Aortic smooth muscle cell (primary cell): ENCODE data around the gene REXO5. TPM values are rescaled to one million over a fixed set of nuclear protein-coding genes. Genes with fewer than 3 reads are reported as not detected.

Source experiments
- total RNA-seq: library from RNA; depleted of rRNA; stranded (reverse); fragments of >200 nt; gene quantifications from 2 replicates; pipeline ENCODE4 v1.2.3, GENCODE V29; 2014

Gene REXO5
- total RNA-seq = 8.6 and 10.8 TPM in 2 replicates

GRCh38 chr16:20806168-20807050, at the start of gene REXO5, which contains the start of gene ERI2:
Gene REXO5 (plus strand): TSS chr16:20806527. CDS start chr16:20806954, 427 bp downstream.
Gene ERI2 (minus strand): TSS chr16:20806472. CDS start chr16:20806430, 42 bp downstream.

GRCh38 chr16:20763461-20764232, 42.7 kb upstream of the REXO5 start, which contains the start of gene ACSM3:
Gene ACSM3 (plus strand): TSS chr16:20764014. CDS start chr16:20770035, 6,021 bp downstream.

Other genes starting within 250 kb of the REXO5 start
- gene ACSM2B, start 230.2 kb upstream of the REXO5 start, total RNA-seq = not detected in 2 replicates
- not detected in 2 replicates for gene ACSM1, start 108.8 kb upstream of the REXO5 start, total RNA-seq
- 40.4 and 49.8 TPM in 2 replicates for gene THUMPD1, start 64.7 kb upstream of the REXO5 start, total RNA-seq
- gene ACSM3, start 42.5 kb upstream of the REXO5 start, total RNA-seq = 0.62 and 0.79 TPM in 2 replicates
- gene ERI2, start 55 bp upstream of the REXO5 start, total RNA-seq = 23.2 and 30.0 TPM in 2 replicates
- gene DCUN1D3, start 93.8 kb downstream of the REXO5 start, total RNA-seq = 19.3 and 19.5 TPM in 2 replicates
- gene LYRM1, start 94.2 kb downstream of the REXO5 start, total RNA-seq = 36.5 and 42.0 TPM in 2 replicates